Mesenchymal stem cell (in vitro differentiated cells and primary cell): ENCODE results near the gene TRNP1.
"Not testable (repeated sequence)": the region's sequence is repeated elsewhere in the genome, so short reads cannot be mapped to it uniquely, and the experiment has no call there.

Experiments used
- DNase-seq: peaks from one replicate; pipeline ENCODE4 v3.0.0-alpha.2; 2013
- H2AFZ ChIP-seq: one replicate; pipeline ENCODE4 v1.6.1; 2013; ENCODE audit warnings: low read depth, mild to moderate bottlenecking, control low read depth, inconsistent platforms, low read length, moderate library complexity
- H2AK5ac ChIP-seq: 2 replicates; pipeline ENCODE4 v1.6.1; 2013; ENCODE audit warnings: low read length, moderate library complexity, mild to moderate bottlenecking, inconsistent platforms; ENCODE audit not compliant: severe bottlenecking
- H2BK120ac ChIP-seq: one replicate; pipeline ENCODE4 v1.6.1; 2013; ENCODE audit warnings: low read depth, mild to moderate bottlenecking, inconsistent platforms, low read length, moderate library complexity
- H2BK12ac ChIP-seq, 2 experiments: one replicate each; pipeline ENCODE4 v1.6.1; 2013; ENCODE audit warnings: inconsistent platforms in 2 of 2, low read length in 2 of 2, mild to moderate bottlenecking in 2 of 2, moderate library complexity in 2 of 2, control low read depth in 1 of 2
- H2BK15ac ChIP-seq: one replicate; pipeline ENCODE4 v1.6.1; 2013; ENCODE audit warnings: mild to moderate bottlenecking, low read depth, inconsistent platforms; ENCODE audit not compliant: poor library complexity, severe bottlenecking
- H2BK5ac ChIP-seq: 2 replicates; pipeline ENCODE4 v1.6.1; 2013; ENCODE audit warnings: low read depth, mild to moderate bottlenecking, low read length, control low read depth, inconsistent platforms; ENCODE audit not compliant: poor library complexity, severe bottlenecking
- H3K14ac ChIP-seq, 2 experiments: one replicate each; pipeline ENCODE4 v1.6.1; 2013; ENCODE audit warnings: inconsistent platforms in 2 of 2, low read length in 2 of 2, control low read depth in 1 of 2, mild to moderate bottlenecking in 1 of 2, moderate library complexity in 1 of 2
- H3K18ac ChIP-seq, 2 experiments: one replicate each; pipeline ENCODE4 v1.6.1; 2013; ENCODE audit warnings: inconsistent platforms in 2 of 2, low read length in 2 of 2, control low read depth in 1 of 2, low read depth in 1 of 2, mild to moderate bottlenecking in 1 of 2
- H3K23ac ChIP-seq, 2 experiments: one replicate each; pipeline ENCODE4 v1.6.1; 2013; ENCODE audit warnings: inconsistent platforms in 2 of 2, low read length in 2 of 2, mild to moderate bottlenecking in 2 of 2, moderate library complexity in 2 of 2, control low read depth in 1 of 2
- H3K27ac ChIP-seq: 2 replicates; pipeline ENCODE4 v1.5.1; 2013; ENCODE audit warnings: mild to moderate bottlenecking, moderate library complexity, low read length, control low read depth, inconsistent platforms; ENCODE audit not compliant: poor library complexity, severe bottlenecking
- H3K27me3 ChIP-seq, 2 experiments: 2 replicates each; pipeline versions ENCODE4 v1.6.1 to v1.7.0; 2013; ENCODE audit warnings: low read length in 2 of 2, mild to moderate bottlenecking in 2 of 2, moderate library complexity in 2 of 2, control low read depth in 1 of 2, inconsistent platforms in 1 of 2; ENCODE audit not compliant: control insufficient read depth in 1 of 2, insufficient read depth in 1 of 2
- H3K36me3 ChIP-seq, 2 experiments: 2 replicates each; pipeline versions ENCODE4 v1.6.1 to v1.7.0; 2013; ENCODE audit warnings: low read length in 2 of 2, control low read depth in 1 of 2, inconsistent platforms in 1 of 2, low read depth in 1 of 2, mild to moderate bottlenecking in 1 of 2; ENCODE audit not compliant: insufficient read depth in 2 of 2, control insufficient read depth in 1 of 2
- H3K4ac ChIP-seq, 2 experiments: one replicate each; pipeline ENCODE4 v1.6.1; 2013; ENCODE audit warnings: inconsistent platforms in 2 of 2, low read length in 2 of 2, mild to moderate bottlenecking in 2 of 2, moderate library complexity in 2 of 2, control low read depth in 1 of 2, low read depth in 1 of 2
- H3K4me1 ChIP-seq: 2 replicates; pipeline ENCODE4 v1.6.1; 2013; ENCODE audit warnings: low read depth, low read length, control low read depth; ENCODE audit not compliant: control insufficient read depth, insufficient read depth
- H3K4me2 ChIP-seq: 2 replicates; pipeline ENCODE4 v1.6.1; 2013; ENCODE audit warnings: low read length, mild to moderate bottlenecking, inconsistent platforms; ENCODE audit not compliant: poor library complexity, severe bottlenecking
- H3K4me3 ChIP-seq, 2 experiments: 2 replicates each; pipeline versions ENCODE4 v1.5.1 to v1.7.0; 2013; ENCODE audit warnings: low read length in 2 of 2, mild to moderate bottlenecking in 2 of 2, control low read depth in 1 of 2, low read depth in 1 of 2; ENCODE audit not compliant: insufficient read depth in 1 of 2
- H3K79me1 ChIP-seq: replicated peaks from 2 replicates; pipeline ENCODE4 v1.6.1; 2013; ENCODE audit warnings: mild to moderate bottlenecking, control low read depth, low read length, inconsistent platforms; ENCODE audit not compliant: poor library complexity, severe bottlenecking
- H3K9ac ChIP-seq: 2 replicates; pipeline ENCODE4 v1.7.0; 2013; ENCODE audit warnings: mild to moderate bottlenecking, low read length, moderate library complexity
- H3K9me3 ChIP-seq: 2 replicates; pipeline ENCODE4 v1.7.0; 2013; ENCODE audit warnings: mild to moderate bottlenecking, low read length; ENCODE audit not compliant: control insufficient read depth
- H4K8ac ChIP-seq: one replicate; pipeline ENCODE4 v1.6.1; 2013; ENCODE audit warnings: inconsistent platforms, mild to moderate bottlenecking, low read length, moderate library complexity
- H4K91ac ChIP-seq: one replicate; pipeline ENCODE4 v1.6.1; 2013; ENCODE audit warnings: mild to moderate bottlenecking, low read length, inconsistent platforms
- WGBS: methylation state at CpG from one replicate; pipeline ENCODE4 v1.1.7; 2013; ENCODE audit warnings: mixed read lengths; 5-methylcytosine and 5-hydroxymethylcytosine counted together

The TRNP1 gene

GRCh38 chr1:26948725-26949057 is 44.8 kb upstream of the TRNP1 start:
- H3K9ac ChIP-seq, H3K4me2 ChIP-seq, H3K18ac ChIP-seq, H4K91ac ChIP-seq, H3K9me3 ChIP-seq, H2AFZ ChIP-seq, H2AK5ac ChIP-seq, H2BK120ac ChIP-seq, H3K79me1 ChIP-seq, H3K23ac ChIP-seq, H3K27me3 ChIP-seq, H2BK15ac ChIP-seq, H3K4me3 ChIP-seq, H3K27ac ChIP-seq, H2BK12ac ChIP-seq, H3K4me1 ChIP-seq, H3K4ac ChIP-seq, H2BK5ac ChIP-seq, H4K8ac ChIP-seq, H3K14ac ChIP-seq, DNase-seq: not testable (repeated sequence)
- 98% methylated on average over 16 of the region's 16 CpGs for WGBS
- peaks cover 37 to 43% of the 10 kb centered on the region in 2 experiments for H3K36me3 ChIP-seq

GRCh38 chr1:26949266-26949925 is 44.1 kb upstream of the TRNP1 start:
- no peaks in the 10 kb centered on the region for H3K9me3 ChIP-seq
- WGBS = 100% methylated on average over 1 of the region's 1 CpG
- no peak overlapping the region for H3K18ac ChIP-seq
- no peak overlapping the region for H4K8ac ChIP-seq
- H2AK5ac ChIP-seq = no peak overlapping the region
- no peak overlapping the region for H3K27ac ChIP-seq
- no peaks in the 10 kb centered on the region for H3K27me3 ChIP-seq
- no peak overlapping the region for H3K9ac ChIP-seq
- no peak overlapping the region for H2BK15ac ChIP-seq
- no peak overlapping the region for H3K4ac ChIP-seq
- H3K23ac ChIP-seq = no peak overlapping the region
- no peak for DNase-seq
- H3K14ac ChIP-seq = no peak overlapping the region
- H2BK120ac ChIP-seq = no peak overlapping the region
- no peak overlapping the region for H2AFZ ChIP-seq
- no peak overlapping the region for H3K4me2 ChIP-seq
- peaks cover 2% of the 10 kb centered on the region for H3K79me1 ChIP-seq
- H3K36me3 ChIP-seq = peaks cover 30 to 37% of the 10 kb centered on the region in 2 experiments
- H2BK12ac ChIP-seq = no peak overlapping the region
- H3K4me3 ChIP-seq = no peak overlapping the region
- H3K4me1 ChIP-seq = peaks cover 5% of the 10 kb centered on the region
- no peak overlapping the region for H2BK5ac ChIP-seq
- H4K91ac ChIP-seq = no peak overlapping the region

GRCh38 chr1:26949926-26950319 is 43.6 kb upstream of the TRNP1 start:
- 75% methylated on average over 3 of the region's 3 CpGs for WGBS
- H3K27ac ChIP-seq = no peak overlapping the region
- no peak for DNase-seq
- H2BK120ac ChIP-seq = no peak overlapping the region
- no peak overlapping the region for H3K23ac ChIP-seq
- no peak overlapping the region for H2AFZ ChIP-seq
- no peak overlapping the region for H3K4me3 ChIP-seq
- no peaks in the 10 kb centered on the region for H3K27me3 ChIP-seq
- H3K79me1 ChIP-seq = peaks cover 2% of the 10 kb centered on the region
- H2BK15ac ChIP-seq = no peak overlapping the region
- H3K4ac ChIP-seq = no peak overlapping the region
- H3K4me2 ChIP-seq = no peak overlapping the region
- H2BK5ac ChIP-seq = no peak overlapping the region
- H4K8ac ChIP-seq = no peak overlapping the region
- H3K9ac ChIP-seq = no peak overlapping the region
- H3K36me3 ChIP-seq = peaks cover 24 to 31% of the 10 kb centered on the region in 2 experiments
- H3K18ac ChIP-seq = no peak overlapping the region
- H3K14ac ChIP-seq = no peak overlapping the region
- no peaks in the 10 kb centered on the region for H3K9me3 ChIP-seq
- H4K91ac ChIP-seq = no peak overlapping the region
- H2BK12ac ChIP-seq = no peak overlapping the region
- H3K4me1 ChIP-seq = peaks cover 5% of the 10 kb centered on the region
- H2AK5ac ChIP-seq = no peak overlapping the region

- DNase-seq = no peak
- Histone ChIP-seq H2AK5ac (no peak overlapping the region), H3K4me1 (peaks cover 5% of the 10 kb centered on the region), H3K14ac (no peak overlapping the region), H3K18ac (no peak overlapping the region), H3K4me3 (no peak overlapping the region), H4K8ac (no peak overlapping the region), H3K27ac (no peak overlapping the region), H3K27me3 (no peaks in the 10 kb centered on the region), H3K9me3 (no peaks in the 10 kb centered on the region), H3K4me2 (no peak overlapping the region), H2BK12ac (no peak overlapping the region), H3K9ac (no peak overlapping the region), H3K4ac (no peak overlapping the region), H2AFZ (no peak overlapping the region), H3K79me1 (no peaks in the 10 kb centered on the region), H3K36me3 (peaks cover 18 to 25% of the 10 kb centered on the region in 2 experiments), H2BK15ac (no peak overlapping the region), H4K91ac (no peak overlapping the region), H3K23ac (no peak overlapping the region), H2BK5ac (no peak overlapping the region), H2BK120ac (no peak overlapping the region)
- WGBS = 87% methylated on average over 8 of the region's 8 CpGs
Measured at GRCh38 chr1:26950602-26951001, 42.9 kb upstream of the TRNP1 start.
